GM06990 (cell line): ENCODE results near the gene STX11.

Source experiments
- DNase-seq: peaks from one replicate; pipeline ENCODE4 v3.0.0-alpha.2; 2011; ENCODE audit not compliant: insufficient read length; ENCODE audit errors: extremely low read depth
- H3K27me3 ChIP-seq: replicated peaks from 2 replicates; pipeline ENCODE4 v1.6.0; 2011; ENCODE audit warnings: low read length; ENCODE audit not compliant: control insufficient read depth, insufficient read depth
- H3K36me3 ChIP-seq: 2 replicates; pipeline ENCODE4 v1.5.1; 2011; ENCODE audit warnings: low read length; ENCODE audit not compliant: control insufficient read depth, insufficient read depth
- H3K4me3 ChIP-seq: replicated peaks from 2 replicates; pipeline ENCODE4 v1.5.1; 2011; ENCODE audit warnings: low read depth, mild to moderate bottlenecking, control low read depth, low read length
- TF ChIP-seq, protein P1 (sequence below): IDR thresholded peaks from 2 replicates; pipeline ENCODE4 v1.5.1; 2011; ENCODE audit warnings: low read length, control low read depth, mild to moderate bottlenecking, inconsistent platforms; ENCODE audit not compliant: insufficient read depth, poor library complexity, severe bottlenecking

The STX11 gene

DNA sequence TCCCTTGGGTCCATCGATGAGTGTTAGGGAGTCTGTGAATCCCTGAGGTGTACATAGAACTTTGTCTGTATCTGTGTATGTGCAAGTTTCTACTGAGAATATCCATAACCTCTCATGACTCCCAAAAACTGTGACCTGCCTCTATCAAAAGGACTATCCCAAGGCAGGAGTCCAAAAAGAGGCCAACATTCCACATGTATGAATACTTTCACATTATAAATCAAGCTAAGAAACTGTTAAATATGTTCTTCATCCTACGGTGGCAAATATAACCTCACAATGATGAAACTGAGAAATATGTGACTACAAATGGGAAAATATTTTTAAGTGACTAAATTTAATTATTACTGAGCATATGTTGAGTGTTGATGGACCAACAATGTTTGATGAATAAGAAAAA lies 16.1 kb upstream of the STX11 start:
- TF ChIP-seq, protein P1, sequence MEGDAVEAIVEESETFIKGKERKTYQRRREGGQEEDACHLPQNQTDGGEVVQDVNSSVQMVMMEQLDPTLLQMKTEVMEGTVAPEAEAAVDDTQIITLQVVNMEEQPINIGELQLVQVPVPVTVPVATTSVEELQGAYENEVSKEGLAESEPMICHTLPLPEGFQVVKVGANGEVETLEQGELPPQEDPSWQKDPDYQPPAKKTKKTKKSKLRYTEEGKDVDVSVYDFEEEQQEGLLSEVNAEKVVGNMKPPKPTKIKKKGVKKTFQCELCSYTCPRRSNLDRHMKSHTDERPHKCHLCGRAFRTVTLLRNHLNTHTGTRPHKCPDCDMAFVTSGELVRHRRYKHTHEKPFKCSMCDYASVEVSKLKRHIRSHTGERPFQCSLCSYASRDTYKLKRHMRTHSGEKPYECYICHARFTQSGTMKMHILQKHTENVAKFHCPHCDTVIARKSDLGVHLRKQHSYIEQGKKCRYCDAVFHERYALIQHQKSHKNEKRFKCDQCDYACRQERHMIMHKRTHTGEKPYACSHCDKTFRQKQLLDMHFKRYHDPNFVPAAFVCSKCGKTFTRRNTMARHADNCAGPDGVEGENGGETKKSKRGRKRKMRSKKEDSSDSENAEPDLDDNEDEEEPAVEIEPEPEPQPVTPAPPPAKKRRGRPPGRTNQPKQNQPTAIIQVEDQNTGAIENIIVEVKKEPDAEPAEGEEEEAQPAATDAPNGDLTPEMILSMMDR: no peak
- DNase-seq: no peak
- no peak overlapping the region for H3K4me3 ChIP-seq
- H3K27me3 ChIP-seq: no peaks in the 10 kb centered on the region
- H3K36me3 ChIP-seq: no peaks in the 10 kb centered on the region

DNA sequence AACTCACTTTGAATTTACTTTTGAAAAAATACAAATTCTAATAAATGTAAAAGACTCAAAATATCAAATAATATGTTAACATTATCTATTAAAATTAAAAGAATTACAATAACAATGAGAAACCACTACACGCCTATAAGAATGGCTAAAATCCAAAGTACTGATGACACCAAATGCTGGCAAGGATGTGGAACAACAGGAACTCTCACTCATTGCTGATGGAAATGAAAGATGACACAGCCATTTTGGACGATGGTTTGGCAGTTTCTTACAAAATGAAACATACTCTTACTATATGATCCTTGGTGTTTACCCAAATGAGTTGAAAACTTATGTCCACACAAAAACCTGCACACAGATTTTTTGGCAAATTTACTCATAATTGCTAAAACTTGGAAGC lies 15.6 kb upstream of the STX11 start:
- H3K4me3 ChIP-seq: no peak overlapping the region
- TF ChIP-seq, protein P1: no peak
- no peaks in the 10 kb centered on the region for H3K27me3 ChIP-seq
- H3K36me3 ChIP-seq: no peaks in the 10 kb centered on the region
- no peak for DNase-seq

- no peak for DNase-seq
Observed at GRCh38 chr6:144138542-144138941, 11.8 kb upstream of the STX11 start.

GRCh38 chr6:144139817-144140216 lies 10.5 kb upstream of the STX11 start:
- TF ChIP-seq, protein P1: no peak
- no peak for DNase-seq
- no peak overlapping the region for H3K4me3 ChIP-seq
- no peaks in the 10 kb centered on the region for H3K27me3 ChIP-seq
- no peaks in the 10 kb centered on the region for H3K36me3 ChIP-seq

More at GRCh38 chr6:144138542-144138941, 11.8 kb upstream of the STX11 start:
- Histone ChIP-seq H3K4me3 (no peak overlapping the region), H3K27me3 (no peaks in the 10 kb centered on the region), H3K36me3 (no peaks in the 10 kb centered on the region)
- TF ChIP-seq, protein P1: no peak

DNA sequence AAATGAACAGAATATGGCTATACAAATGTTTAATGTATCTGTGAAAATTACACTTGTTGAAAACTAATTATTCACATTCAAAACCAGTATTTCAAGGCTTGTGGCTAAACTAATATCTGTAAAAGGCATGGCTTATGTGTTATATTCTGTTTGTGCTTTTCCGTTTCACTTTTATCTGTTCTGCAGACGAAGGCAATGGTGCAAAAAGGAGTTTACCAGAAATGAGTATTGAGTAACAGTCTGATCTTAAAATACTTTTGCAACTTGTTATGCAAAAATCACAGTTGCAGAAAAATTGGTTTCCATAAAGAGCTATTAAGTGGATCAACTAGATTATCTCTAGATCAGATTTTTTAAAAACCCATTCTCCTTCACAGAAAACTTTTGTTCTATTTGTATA lies 9.4 kb upstream of the STX11 start:
- TF ChIP-seq, protein P1: no peak
- DNase-seq: peak; percentile 45
- H3K4me3 ChIP-seq: no peak overlapping the region

DNA sequence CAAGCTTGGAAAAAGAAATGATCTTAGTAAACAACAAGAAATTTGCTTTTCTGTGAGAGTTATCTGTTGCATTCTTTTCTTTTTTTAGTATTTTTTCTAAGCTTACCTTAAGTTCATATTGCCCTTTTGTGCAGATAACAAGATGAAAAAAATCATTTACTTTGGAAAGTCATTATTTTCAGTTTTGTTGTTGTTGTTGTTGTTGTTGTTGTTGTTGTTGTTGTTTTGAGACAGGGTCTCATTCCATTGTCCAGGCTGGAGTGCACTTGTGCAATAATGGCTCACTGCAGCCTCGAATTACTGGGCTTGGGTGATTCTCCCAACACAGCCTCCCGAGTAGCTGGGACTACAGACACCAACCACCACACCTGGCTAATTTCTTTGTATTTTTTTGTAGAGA lies 8.8 kb upstream of the STX11 start:
- H3K4me3 ChIP-seq: no peak overlapping the region
- TF ChIP-seq, protein P1: no peak
- DNase-seq: no peak

More for the DNA sequence above, 9.4 kb upstream of the STX11 start:
- Histone ChIP-seq H3K27me3 (no peaks in the 10 kb centered on the region), H3K36me3 (no peaks in the 10 kb centered on the region)

More for the DNA sequence above, 8.8 kb upstream of the STX11 start:
- Histone ChIP-seq H3K27me3 (no peaks in the 10 kb centered on the region), H3K36me3 (no peaks in the 10 kb centered on the region)
